ENCODE results near the gene FOCAD. TPM values are rescaled to one million over a fixed set of nuclear protein-coding genes. Genes with fewer than 3 reads are reported as not detected.

The FOCAD gene
- total RNA-seq, 1 experiment from 2014 or later = 35.1 TPM

GRCh38 chr9:20873240-20873865 lies 189.3 kb downstream of the FOCAD start:
- Histone ChIP-seq H3K4me2 (ENCODE audit: low read length) (no peak overlapping the region), H3K27me3 (ENCODE audit: low read length) (no peaks in the 10 kb centered on the region), H3K9me2 (replicated peaks; ENCODE audit: low read length) (no peaks in the 10 kb centered on the region), H3K4me3 (ENCODE audit: low read length) (no peak overlapping the region), H3K27ac (ENCODE audit: low read length) (no peak overlapping the region), H3K4me1 (ENCODE audit: insufficient read depth, low read length) (peaks cover 9% of the 10 kb centered on the region; the same call in 1 of the 2 replicates), H3K36me3 (ENCODE audit: low read depth, low read length) (no peaks in the 10 kb centered on the region), H3K79me2 (ENCODE audit: low read length) (no peaks in the 10 kb centered on the region), H3K9me3 (ENCODE audit: low read length) (no peaks in the 10 kb centered on the region), H3K9ac (ENCODE audit: low read length) (no peak overlapping the region), H2AFZ (ENCODE audit: low read length) (no peak overlapping the region), H3F3A (ENCODE audit: low read length, unreplicated experiment) (no peaks in the 10 kb centered on the region), H4K20me1 (ENCODE audit: low read length) (no peaks in the 10 kb centered on the region)
- TF ChIP-seq CTCF (conservative IDR thresholded peaks at IDR 0.05; ENCODE audit: low read depth, low read length) = no peak
- no peak for TF ChIP-seq EZH2 (IDR thresholded peaks at IDR 0.05; ENCODE audit: low read length, unreplicated experiment)
- no peak for TF ChIP-seq EZH2phosphoT487 (IDR thresholded peaks at IDR 0.05; ENCODE audit: borderline replicate concordance, low read length)
- POLR2A ChIA-PET (ENCODE audit: unreplicated experiment) = no interaction called here
- CTCF ChIA-PET = no interaction called here
- BruUV-seq (replicated peaks) = no TSS peak
- intact Hi-C loops (cut with micrococcal nuclease) = no loop called here
- ATAC-seq (no peak), DNase-seq (no peak)

GRCh38 chr9:20880271-20880670 lies 196.2 kb downstream of the FOCAD start:
- Histone ChIP-seq H3K79me2 (ENCODE audit: low read length) (no peaks in the 10 kb centered on the region), H3K27ac (ENCODE audit: low read length) (no peak overlapping the region), H2AFZ (ENCODE audit: low read length) (no peak overlapping the region), H3K9me2 (replicated peaks; ENCODE audit: low read length) (no peaks in the 10 kb centered on the region), H3K36me3 (ENCODE audit: low read depth, low read length) (no peaks in the 10 kb centered on the region), H3K9ac (ENCODE audit: low read length) (no peak overlapping the region), H3K4me1 (ENCODE audit: insufficient read depth, low read length) (no peaks in the 10 kb centered on the region), H4K20me1 (ENCODE audit: low read length) (no peaks in the 10 kb centered on the region), H3K4me3 (ENCODE audit: low read length) (no peak overlapping the region), H3K27me3 (ENCODE audit: low read length) (no peaks in the 10 kb centered on the region), H3F3A (ENCODE audit: low read length, unreplicated experiment) (no peaks in the 10 kb centered on the region), H3K4me2 (ENCODE audit: low read length) (no peak overlapping the region), H3K9me3 (ENCODE audit: low read length) (no peaks in the 10 kb centered on the region)
- ChIA-PET CTCF (no interaction called here), POLR2A (ENCODE audit: unreplicated experiment) (interaction anchor here (0.6 kb wide), 1 partner anchor 8 kb away, joined by 3 read pairs; no protein-coding TSS in a partner anchor)
- BruUV-seq (replicated peaks) = no TSS peak
- ATAC-seq = no peak
- no peak for DNase-seq
- no peak for TF ChIP-seq CTCF (conservative IDR thresholded peaks at IDR 0.05; ENCODE audit: low read depth, low read length)
- no peak for TF ChIP-seq EZH2 (IDR thresholded peaks at IDR 0.05; ENCODE audit: low read length, unreplicated experiment)
- TF ChIP-seq EZH2phosphoT487 (IDR thresholded peaks at IDR 0.05; ENCODE audit: borderline replicate concordance, low read length) = no peak
- intact Hi-C loops (cut with micrococcal nuclease) = loop anchor here (10.0 kb wide), 2 partner anchors 55 to 525 kb away; no protein-coding TSS in a partner anchor

DNA sequence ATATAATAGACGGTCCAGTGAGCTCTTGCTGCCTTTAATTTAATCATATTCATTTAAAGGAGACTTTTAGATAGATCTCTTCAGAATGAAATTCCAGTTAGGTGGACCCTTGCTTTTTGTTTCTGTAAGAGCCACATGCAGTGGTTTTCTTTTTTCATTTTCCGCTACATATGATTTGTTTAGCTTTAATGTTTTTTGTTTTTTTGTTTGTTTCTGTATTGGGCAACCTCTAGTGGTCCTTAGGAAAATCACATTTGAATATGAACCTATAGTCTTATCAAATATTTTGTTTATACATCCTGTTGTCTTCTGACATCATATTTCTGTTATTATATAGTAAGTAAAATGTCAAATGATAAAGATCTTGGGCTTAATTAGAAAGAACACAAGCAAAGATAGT lies 196.6 kb downstream of the FOCAD start:
- Histone ChIP-seq H3K9me3 (ENCODE audit: low read length) (no peaks in the 10 kb centered on the region), H3K4me1 (ENCODE audit: insufficient read depth, low read length) (no peaks in the 10 kb centered on the region), H4K20me1 (ENCODE audit: low read length) (no peaks in the 10 kb centered on the region), H3F3A (ENCODE audit: low read length, unreplicated experiment) (no peaks in the 10 kb centered on the region), H3K4me3 (ENCODE audit: low read length) (no peak overlapping the region), H3K27ac (ENCODE audit: low read length) (no peak overlapping the region), H3K9ac (ENCODE audit: low read length) (no peak overlapping the region), H3K9me2 (replicated peaks; ENCODE audit: low read length) (no peaks in the 10 kb centered on the region), H3K36me3 (ENCODE audit: low read depth, low read length) (no peaks in the 10 kb centered on the region), H3K79me2 (ENCODE audit: low read length) (no peaks in the 10 kb centered on the region), H3K27me3 (ENCODE audit: low read length) (no peaks in the 10 kb centered on the region), H3K4me2 (ENCODE audit: low read length) (no peak overlapping the region), H2AFZ (ENCODE audit: low read length) (no peak overlapping the region)
- CTCF ChIA-PET = interaction anchor here (0.6 kb wide), 1 partner anchor 258 kb away, joined by 6 read pairs; no protein-coding TSS in a partner anchor
- no TSS peak for BruUV-seq (replicated peaks)
- intact Hi-C loops (cut with micrococcal nuclease) = loop anchor here (10.0 kb wide), 2 partner anchors 54 to 526 kb away; no protein-coding TSS in a partner anchor
- ATAC-seq (no peak), DNase-seq (no peak)
- no peak; the same call in 1 of the 2 replicates for TF ChIP-seq CTCF (conservative IDR thresholded peaks at IDR 0.05; ENCODE audit: low read depth, low read length)
- no peak for TF ChIP-seq EZH2phosphoT487 (IDR thresholded peaks at IDR 0.05; ENCODE audit: borderline replicate concordance, low read length)
- no peak for TF ChIP-seq EZH2 (IDR thresholded peaks at IDR 0.05; ENCODE audit: low read length, unreplicated experiment)
- POLR2A ChIA-PET (ENCODE audit: unreplicated experiment) = interaction anchor here (0.6 kb wide), 1 partner anchor 8 kb away, joined by 3 read pairs; no protein-coding TSS in a partner anchor

Measured in PC-3 (cell line).